ENCODE measurements around the gene HOXA3. TPM values are rescaled to one million over a fixed set of nuclear protein-coding genes. Genes with fewer than 3 reads are reported as not detected.

Gene HOXA3
- total RNA-seq, 2 donors from 2014 or later: 6.5 to 29.3 TPM

DNA sequence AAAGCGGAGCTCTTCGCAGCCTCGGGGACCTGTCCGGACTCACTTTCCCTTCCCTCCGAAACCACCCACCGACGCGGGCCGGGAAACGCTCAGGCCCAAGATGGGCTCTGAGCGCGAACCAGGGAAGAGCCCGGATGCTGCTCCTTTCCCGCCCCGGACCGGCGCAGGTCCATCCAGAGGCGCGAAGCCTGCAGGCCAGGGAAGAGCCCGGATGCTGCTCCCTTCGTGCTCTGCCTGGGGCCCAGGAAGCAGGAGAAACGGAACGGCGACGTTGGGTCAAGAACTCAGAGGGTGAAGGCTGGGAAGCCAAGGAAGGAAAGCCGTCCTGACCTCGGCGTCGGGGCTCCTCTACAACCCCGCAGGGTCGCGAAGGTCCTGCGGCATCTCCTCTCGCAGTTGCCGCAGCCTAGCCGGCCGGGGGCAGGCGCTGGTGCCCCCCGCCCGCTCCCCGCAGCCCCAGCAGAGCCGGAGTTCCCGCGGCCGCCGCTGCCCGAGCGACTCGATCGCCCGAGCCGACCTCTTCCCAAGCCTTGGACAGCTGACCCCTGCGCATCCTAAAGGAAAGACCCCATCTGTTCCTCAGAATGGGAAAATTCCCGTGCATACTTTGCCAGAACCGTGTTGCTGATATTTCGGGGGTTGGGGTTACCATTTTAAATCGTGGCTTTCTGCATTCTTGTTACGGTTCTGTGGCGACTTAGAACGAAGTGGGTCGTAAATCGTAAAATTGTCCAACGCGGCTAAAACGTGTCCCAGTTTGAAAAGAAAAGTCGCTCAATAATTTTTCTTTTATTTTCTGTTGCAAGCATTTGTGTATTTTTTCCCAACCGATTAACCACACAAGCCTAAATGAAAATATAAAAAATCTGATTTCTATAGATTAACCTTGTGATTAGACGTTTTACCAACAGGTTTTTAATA is 64.1 kb downstream of the HOXA3 start:
- DNase-seq (ENCODE audit: low spot score): no peak
- H3K27ac ChIP-seq: no peak overlapping the region
- no peak for ATAC-seq (ENCODE audit: insufficient number of reproducible peaks, low FRiP score, low read depth)
- H3K4me3 ChIP-seq: peak overlapping the region; percentile 50
- H3K27me3 ChIP-seq (replicated peaks; ENCODE audit: insufficient read depth): peaks cover 15% of the 10 kb centered on the region
- peaks cover 0 to 5% of the 10 kb centered on the region in 2 donors for H3K4me1 ChIP-seq (ENCODE audit: control insufficient read depth in 1 of 2, low read depth in 2 of 2)
- no peaks in the 10 kb centered on the region for H3K36me3 ChIP-seq
- TF ChIP-seq CTCF (IDR thresholded peaks at IDR 0.05): no peak
- H3K9me3 ChIP-seq: no peaks in the 10 kb centered on the region

- Histone ChIP-seq H3K27me3 (replicated peaks; ENCODE audit: insufficient read depth) (peaks cover 10% of the 10 kb centered on the region), H3K27ac (no peak overlapping the region), H3K4me1 (ENCODE audit: control insufficient read depth in 1 of 2, low read depth in 2 of 2) (peaks cover 0 to 5% of the 10 kb centered on the region in 2 donors), H3K9me3 (no peaks in the 10 kb centered on the region), H3K4me3 (no peak overlapping the region), H3K36me3 (no peaks in the 10 kb centered on the region)
- ATAC-seq (ENCODE audit: insufficient number of reproducible peaks, low FRiP score, low read depth): no peak
- TF ChIP-seq CTCF (IDR thresholded peaks at IDR 0.05): no peak
- DNase-seq (ENCODE audit: low spot score): no peak
Measured at GRCh38 chr7:27083646-27084045, 68.7 kb downstream of the HOXA3 start.

DNA sequence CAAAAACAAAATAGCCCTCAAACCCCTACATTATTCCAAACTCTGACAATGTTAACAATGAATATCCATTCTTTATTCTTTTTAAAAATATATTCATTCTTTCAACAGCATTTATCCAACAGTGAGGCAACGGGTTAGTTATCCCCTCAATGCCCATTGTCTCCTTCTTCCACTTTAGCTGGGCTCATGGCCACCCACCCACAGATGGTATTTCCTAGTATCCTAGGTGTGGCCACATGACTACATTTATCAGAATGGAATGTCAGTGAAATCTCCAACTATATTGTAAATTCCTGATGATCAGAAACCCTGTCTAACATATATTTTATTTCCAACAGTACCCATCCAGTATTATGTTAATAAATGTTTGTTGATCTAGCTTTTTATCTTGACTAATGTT is 70.2 kb downstream of the HOXA3 start:
- H3K36me3 ChIP-seq: no peaks in the 10 kb centered on the region
- TF ChIP-seq CTCF (IDR thresholded peaks at IDR 0.05): no peak
- H3K27ac ChIP-seq: no peak overlapping the region
- no peak overlapping the region for H3K4me3 ChIP-seq
- no peak for DNase-seq (ENCODE audit: low spot score)
- no peaks in the 10 kb centered on the region for H3K9me3 ChIP-seq
- peaks cover under 1% of the 10 kb centered on the region for H3K27me3 ChIP-seq (replicated peaks; ENCODE audit: insufficient read depth)
- ATAC-seq (ENCODE audit: insufficient number of reproducible peaks, low FRiP score, low read depth): no peak
- H3K4me1 ChIP-seq (ENCODE audit: control insufficient read depth in 1 of 2, low read depth in 2 of 2): no peaks in the 10 kb centered on the region

DNA sequence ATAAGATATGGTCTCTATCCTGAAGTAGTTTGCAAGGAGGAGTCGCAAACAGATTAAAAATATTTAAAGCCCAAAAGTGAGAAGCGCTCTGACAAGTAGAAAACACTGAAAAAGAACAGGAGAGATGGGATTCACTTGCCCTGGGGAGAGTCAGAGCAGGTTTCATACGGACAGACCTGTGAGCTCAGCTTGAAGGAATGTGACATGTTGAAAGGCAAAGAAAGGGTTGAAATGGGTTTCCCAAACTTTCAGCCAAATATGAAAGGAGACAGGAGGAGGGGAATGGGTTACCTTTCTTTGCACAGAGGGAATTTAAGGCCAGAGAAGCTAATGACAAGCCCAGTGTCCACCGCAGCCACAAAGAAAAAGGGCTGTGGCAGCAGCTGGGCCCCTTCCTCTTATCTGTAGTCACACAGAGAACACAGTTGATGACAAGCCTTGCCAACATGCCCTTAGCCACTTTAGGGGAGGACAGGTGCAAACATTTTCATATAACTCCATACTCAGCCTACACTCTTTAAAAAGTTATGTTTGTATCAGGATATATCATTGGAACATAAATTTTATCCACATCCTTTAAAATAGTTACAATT is 71.4 kb downstream of the HOXA3 start:
- H3K36me3 ChIP-seq: no peaks in the 10 kb centered on the region
- H3K9me3 ChIP-seq: no peaks in the 10 kb centered on the region
- DNase-seq (ENCODE audit: low spot score) (no peak), ATAC-seq (ENCODE audit: insufficient number of reproducible peaks, low FRiP score, low read depth) (no peak)
- no peaks in the 10 kb centered on the region for H3K4me1 ChIP-seq (ENCODE audit: control insufficient read depth in 1 of 2, low read depth in 2 of 2)
- no peak overlapping the region for H3K4me3 ChIP-seq
- no peak for TF ChIP-seq CTCF (IDR thresholded peaks at IDR 0.05)
- H3K27ac ChIP-seq: no peak overlapping the region
- no peaks in the 10 kb centered on the region for H3K27me3 ChIP-seq (replicated peaks; ENCODE audit: insufficient read depth)

GRCh38 chr7:27079234-27079975 is 73.0 kb downstream of the HOXA3 start:
- ATAC-seq (ENCODE audit: insufficient number of reproducible peaks, low FRiP score, low read depth) (no peak), DNase-seq (ENCODE audit: low spot score) (no peak)
- no peak for TF ChIP-seq CTCF (IDR thresholded peaks at IDR 0.05)
- H3K27me3 ChIP-seq (replicated peaks; ENCODE audit: insufficient read depth): no peaks in the 10 kb centered on the region
- no peaks in the 10 kb centered on the region for H3K9me3 ChIP-seq
- H3K4me1 ChIP-seq (ENCODE audit: control insufficient read depth in 1 of 2, low read depth in 2 of 2): no peaks in the 10 kb centered on the region
- no peak overlapping the region for H3K4me3 ChIP-seq
- H3K27ac ChIP-seq: no peak overlapping the region
- H3K36me3 ChIP-seq: no peaks in the 10 kb centered on the region

All from thoracic aorta (tissue), 2 donors.